GM18873 (cell line): ENCODE measurements around the gene APBB1IP.

Experiments
- ATAC-seq: cut with Tn5 transposase; IDR thresholded peaks from one replicate; pipeline ENCODE4 v1.9.1; 2021; ENCODE audit warnings: mild to moderate bottlenecking, moderate library complexity, moderate number of reproducible peaks; ENCODE audit not compliant: unreplicated experiment, low FRiP score

APBB1IP gene

DNA sequence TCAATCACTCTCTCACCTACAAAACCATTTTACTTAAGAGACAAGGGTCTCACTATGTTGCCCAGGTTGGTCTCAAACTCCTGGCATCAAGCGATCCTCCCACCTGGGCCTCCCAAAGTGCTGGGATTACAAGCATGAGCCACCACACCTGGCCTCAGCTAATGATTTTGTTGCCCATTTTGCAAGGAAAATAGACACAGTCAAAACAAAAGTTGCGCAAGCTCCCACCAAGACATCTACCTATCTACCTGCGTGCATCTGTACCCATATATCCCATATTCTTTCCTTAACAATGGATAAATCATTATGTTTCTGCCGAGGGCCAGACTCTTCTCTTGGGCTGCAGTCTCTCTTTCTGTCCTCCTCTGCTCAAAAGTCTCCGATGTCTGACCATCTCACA, 67.3 kb downstream of the APBB1IP start:
- ATAC-seq: no peak

DNA sequence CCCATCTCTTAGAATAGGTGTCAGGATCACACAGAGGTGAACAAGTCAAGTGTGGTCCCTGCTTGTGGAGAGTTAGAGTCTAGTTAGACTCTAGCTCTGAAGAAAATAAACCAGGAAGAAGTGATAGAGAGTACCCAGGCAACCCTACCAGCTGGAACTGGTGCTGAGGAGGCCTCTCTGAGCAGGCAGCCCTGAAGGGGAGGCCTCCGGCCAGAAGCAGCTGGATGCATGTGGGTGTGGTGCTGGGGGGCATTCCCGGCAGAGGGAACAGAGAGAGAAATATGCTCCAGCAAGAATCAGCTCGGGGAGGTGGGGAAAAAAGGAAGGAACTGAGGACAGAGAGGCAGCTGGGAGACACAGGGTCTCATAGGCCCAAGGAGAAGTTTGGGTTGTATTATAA, 68.6 kb downstream of the APBB1IP start:
- no peak for ATAC-seq

DNA sequence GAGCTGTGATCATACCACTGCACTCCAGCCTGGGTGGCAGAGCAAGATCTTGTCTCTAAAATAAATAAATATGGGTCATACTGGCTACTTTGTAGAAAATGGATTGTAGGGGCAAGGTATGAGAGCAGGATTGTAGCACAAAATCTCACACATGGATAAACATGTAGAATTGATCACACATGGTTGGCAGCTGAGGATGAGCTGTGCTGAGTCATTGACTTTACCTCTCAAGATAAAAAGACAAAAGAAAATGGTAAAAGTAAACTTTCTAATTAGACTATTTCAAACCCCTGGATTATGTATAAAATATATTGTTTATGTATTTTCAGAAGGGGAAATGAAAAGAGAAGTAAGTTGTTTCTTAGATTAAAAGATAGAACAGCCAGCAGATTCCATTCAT, 69.3 kb downstream of the APBB1IP start:
- ATAC-seq: no peak

DNA sequence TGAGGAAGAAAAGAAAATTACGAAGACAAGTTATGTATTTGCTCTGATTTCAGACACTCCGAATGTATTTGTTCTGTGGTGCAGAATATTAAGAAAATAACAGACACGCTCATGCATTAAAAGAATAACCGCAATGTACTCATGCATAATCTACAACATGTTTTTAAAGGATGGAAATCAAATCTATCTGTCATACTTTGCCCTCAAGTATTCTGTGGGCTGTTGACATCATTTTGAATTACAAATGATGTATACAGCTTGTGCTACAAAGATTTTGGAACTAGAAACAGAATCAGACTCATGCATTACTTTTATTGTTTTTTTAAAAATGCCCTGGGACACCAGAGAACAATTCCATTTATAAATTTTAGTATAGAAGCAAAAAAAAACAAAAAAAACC, 69.9 kb downstream of the APBB1IP start:
- ATAC-seq: no peak

DNA sequence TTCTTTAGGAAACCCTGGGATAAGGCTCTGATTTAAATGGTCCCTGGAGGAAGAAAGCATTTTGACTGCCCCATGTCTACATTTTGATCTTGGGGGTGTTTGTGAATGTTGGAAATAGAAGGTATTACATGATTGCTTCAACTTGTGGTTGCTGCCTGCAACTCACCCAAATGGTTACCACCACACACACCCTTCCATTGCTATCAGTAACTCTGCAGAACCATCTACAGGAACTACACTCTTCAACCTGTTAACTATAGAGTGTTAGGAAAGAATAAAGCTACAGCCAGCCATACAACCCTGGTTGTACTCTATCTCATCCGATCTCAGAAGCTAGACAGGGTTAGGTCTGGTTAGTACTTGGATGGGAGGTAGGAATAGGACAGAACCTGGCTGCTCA, 71.2 kb downstream of the APBB1IP start:
- ATAC-seq: no peak

DNA sequence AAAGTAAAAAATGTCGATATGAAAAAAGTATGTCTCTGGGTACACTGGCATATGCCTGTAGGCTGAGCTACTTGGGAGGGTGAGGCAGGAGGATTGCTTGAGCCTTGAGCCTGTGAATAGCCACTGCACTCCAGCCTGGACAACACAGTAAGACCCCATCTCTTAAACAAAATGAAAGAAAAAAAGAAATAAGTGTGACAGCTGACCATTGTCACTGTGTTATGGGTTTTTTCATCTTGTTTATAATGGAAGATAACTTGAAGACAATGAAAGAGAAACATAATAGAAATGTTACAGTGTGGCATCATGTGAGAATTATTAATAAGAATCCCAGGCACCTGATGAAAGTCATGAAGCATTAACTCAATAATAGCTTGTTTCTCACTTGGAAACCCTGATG, 75.0 kb downstream of the APBB1IP start:
- no peak for ATAC-seq

DNA sequence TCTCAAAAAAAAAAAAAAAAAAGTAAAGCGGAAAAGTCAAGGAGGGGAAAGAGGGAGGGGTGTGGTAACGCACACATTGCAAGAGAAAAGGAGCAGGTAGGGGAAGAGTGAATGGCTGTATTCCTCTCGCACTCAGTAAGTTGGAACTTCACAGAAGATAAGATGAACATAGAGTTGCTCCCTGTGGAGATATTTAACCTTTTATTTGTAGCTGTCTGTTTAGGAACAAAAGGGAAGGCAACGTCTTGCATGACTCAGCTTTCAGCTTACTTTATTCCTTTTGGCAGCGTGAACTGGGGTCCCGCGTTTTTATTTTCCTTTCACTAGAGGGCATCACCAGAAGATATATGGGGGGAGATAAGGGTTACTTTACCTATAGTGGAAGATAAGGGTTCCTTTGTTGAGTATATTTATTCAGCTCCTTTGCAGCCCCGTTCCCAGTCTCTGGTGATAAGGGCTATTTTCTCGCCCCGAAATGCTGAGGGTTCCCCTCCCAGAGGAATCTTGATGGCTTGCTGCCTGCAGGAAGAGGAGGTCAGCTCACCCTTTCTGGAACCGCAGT, 78.5 kb downstream of the APBB1IP start:
- ATAC-seq: no peak

DNA sequence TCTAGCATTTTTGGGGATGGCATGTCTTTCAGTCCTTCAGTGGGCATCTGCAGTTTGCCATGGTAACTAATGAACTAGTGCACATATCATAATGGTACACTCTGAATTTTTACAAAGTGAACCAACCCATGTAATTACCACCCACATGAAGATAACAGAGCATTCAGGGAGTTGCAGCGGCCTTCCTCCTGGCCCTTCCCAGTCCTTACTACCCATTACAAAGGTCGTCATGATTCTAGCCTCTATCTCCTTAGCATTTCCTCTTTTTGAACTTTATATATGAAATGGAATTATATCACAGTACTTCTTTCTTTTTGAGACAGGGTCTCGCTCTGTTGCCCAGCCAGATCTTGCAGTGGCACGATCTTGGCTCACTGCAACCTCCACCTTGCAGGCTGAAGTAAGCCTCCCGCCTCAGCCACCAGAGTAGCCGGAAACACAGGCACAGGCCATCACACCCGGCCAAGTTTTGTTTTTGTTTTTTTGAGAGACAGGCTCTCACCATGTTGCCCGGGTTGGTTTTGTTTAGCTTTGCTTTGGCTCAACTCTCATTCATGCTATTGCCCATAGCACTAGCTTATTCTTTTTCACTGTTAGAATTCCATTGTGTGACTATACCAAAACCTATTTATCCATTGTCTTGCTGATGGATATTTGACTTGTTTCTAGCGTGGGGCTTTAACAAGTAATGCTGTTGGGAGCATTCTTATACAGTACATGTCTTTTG, 79.2 kb downstream of the APBB1IP start:
- no peak for ATAC-seq

DNA sequence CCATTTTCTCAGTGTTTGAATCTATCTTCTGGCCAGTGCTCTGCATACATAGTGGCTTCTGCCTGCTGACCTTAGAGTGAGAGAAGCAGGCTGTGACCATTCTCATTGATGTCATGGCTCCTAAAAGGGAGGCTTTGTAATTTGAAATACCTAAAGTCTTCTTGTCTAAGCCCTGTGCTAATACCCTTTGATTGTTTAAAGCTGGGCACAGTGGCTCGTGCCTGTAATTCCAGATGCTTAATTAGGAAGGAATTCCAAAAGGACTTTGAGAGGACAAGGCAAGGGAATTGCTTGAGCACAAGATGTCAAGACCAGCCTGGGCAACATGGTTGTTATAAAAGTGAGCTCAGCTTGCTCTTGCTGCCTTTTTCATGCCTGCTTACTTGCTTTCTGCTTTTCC, 81.7 kb downstream of the APBB1IP start:
- ATAC-seq: no peak

DNA sequence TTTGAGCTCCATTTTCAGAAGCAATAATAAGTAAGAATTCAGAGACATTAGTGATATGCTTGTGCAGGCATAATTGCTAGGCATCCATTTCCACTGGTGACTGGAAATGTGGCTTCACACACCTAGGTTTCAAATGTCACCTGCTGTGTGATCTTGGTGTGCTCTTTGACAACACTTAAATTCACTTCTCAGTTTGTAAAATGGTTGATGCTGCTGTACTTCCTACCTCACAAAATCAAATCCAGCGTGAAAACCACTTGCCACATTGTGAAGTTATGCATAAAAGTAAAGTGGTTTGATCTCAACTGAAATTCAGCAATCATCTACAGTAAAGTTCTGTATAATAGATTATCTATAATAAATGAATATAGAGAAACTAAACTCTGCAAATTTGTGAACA, 82.4 kb downstream of the APBB1IP start:
- ATAC-seq: no peak

DNA sequence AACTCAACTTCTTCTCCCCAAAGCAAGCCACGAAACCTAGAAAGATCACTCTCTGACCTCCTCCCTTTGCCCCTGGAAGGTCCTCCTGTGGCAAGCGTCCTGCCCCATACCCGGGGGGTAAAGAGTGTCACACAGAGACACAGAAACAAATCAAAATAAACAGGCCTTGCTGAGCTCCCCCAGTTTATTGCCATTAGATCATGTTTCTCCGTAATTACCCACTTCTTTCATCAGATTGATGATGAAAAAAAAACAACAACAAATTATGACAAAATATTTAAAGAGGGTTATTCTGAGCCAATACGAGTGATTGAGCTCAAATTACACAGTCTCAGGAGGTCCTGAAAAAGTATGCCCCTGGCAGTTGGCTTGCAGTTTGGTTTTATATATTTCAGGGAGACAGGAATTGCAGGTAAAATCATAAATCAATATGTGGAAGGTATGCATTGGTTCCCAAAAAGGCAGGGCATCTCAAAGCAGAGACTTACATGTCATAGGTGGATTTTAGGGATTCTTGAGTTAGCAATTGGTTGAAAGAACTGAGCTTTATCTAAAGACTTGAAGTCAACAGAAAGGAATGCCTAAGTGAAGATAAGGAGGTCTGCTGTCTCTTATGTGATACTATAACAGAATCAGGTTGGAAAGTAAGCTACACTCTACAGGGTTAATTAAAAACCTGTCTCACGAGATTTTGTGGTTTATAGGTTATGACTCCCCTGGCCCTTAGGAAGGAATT, 86.2 kb downstream of the APBB1IP start:
- no peak for ATAC-seq

DNA sequence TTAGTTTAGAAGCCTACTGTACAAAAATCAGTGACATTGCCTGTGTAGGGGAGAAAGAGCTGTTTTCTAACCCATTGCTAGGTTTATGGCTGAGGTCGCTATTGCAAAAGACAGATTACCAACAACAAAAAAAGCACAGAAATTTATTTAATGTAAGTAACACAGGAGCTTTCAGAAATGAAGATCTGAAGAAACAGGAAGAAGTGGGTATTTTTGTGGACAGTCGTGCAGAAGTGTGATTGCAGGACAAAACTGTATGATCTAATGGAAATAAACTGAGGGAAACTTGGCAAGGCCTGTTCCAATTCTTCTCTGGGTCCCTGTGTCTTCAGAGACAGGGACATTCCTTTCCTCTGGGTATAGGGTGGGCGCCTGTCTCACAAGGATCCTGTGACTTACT, 87.4 kb downstream of the APBB1IP start:
- ATAC-seq: no peak

DNA sequence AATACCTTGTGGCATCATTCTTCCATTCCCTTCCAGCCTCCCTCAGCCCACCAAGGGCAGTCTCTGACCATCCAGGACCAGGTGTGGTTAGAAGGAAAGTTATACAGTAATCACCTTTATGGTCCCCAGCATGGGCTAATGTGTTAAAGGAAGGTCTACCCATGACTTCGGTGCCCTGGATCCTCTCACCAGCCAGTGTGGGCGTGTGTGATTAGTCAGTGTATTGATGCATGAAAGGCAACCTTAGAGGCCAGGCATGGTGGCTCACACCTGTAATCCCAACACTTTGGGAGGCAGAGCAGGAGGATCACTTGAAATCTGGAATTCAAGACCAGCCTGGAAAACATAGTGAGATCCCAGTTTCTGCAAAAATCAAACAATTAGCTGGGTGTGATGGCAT, 88.9 kb downstream of the APBB1IP start:
- ATAC-seq: no peak

DNA sequence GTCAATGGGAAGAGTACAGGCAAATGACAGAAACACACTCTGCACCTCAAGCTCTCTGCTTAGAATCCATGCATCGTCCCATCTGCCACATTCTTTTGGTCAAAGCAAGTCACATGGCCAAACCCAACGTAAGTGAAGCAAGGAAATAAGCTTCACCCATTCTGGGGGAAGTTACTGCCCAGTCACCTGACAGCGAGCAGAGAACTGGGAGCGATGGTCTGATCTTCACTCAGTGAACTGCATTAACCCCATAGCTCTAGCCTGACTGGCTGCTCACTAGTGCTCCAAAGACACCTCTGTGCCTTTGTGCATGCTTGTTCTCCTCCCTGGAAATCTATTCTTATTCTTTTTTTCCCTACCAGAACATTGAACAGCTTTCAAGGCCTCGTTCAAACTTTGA, 89.9 kb downstream of the APBB1IP start:
- no peak for ATAC-seq

DNA sequence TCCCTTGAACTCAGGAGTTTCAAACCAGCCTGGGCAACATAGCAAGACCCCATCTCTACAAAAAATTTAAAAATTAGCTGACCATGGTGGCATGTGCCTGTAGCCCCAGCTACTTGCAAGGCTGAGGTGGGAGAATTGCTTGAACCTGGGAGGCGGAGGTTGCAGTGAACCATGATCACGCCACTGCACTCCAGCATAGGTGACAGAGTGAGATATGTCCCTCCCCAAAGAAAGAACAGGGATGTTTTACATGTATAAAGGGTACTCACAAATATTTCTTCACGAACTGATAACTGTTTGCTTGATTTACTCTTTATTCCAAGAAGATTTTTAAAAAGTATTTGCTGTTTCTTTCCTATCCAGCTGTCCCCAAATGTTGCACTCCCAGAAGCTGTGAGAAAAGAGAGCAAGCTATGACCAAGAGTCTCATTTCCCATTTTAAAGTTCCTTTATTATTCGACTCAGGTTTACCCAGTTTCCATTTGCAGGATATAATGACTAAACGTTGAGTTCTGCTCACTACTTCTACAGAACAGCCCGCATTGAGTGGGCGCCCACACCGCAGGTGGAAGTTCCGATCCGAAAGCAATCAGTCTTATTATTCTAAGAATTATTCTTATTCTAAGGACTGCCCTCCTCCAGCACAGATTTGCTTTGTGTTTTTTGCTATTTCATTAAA, 90.7 kb downstream of the APBB1IP start:
- no peak for ATAC-seq

DNA sequence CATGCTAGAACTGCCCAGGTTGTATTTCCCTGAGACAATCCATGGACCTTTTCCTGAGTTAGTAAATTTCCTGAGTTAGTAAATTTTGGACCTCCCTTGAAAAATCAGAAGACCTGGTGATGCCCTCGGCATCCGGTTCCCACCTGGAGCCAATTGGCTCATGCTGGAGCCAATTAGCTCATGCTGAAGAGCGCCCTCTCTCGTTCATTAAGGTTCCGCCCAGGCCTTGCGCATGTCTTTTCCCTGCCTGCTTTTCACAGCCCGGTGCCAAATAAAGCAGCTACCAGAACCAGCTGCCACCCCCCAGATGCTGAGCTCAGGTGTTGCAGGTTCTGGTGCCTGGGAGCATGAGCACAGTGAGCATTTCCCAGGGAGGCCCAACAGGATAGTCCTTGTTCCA, 96.2 kb downstream of the APBB1IP start:
- no peak for ATAC-seq

DNA sequence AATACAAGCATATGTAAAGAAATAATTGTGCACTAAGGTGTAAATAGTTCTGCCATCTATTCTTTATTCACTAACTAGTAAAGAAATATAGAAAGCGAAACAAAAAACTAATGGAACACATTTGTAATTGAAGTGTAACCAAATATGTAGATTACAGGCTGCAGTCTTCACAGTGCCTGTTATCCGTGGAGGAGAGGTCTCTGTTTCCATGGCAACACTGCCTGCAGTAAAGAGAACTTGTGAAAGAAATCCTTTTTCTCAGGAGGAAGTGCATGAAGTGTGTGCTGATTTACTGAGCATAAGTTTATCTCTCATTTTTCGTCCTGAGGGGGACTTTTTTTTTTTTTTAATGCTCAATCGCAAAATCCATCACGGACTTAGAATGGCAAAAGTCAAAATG, 102.5 kb downstream of the APBB1IP start:
- no peak for ATAC-seq

DNA sequence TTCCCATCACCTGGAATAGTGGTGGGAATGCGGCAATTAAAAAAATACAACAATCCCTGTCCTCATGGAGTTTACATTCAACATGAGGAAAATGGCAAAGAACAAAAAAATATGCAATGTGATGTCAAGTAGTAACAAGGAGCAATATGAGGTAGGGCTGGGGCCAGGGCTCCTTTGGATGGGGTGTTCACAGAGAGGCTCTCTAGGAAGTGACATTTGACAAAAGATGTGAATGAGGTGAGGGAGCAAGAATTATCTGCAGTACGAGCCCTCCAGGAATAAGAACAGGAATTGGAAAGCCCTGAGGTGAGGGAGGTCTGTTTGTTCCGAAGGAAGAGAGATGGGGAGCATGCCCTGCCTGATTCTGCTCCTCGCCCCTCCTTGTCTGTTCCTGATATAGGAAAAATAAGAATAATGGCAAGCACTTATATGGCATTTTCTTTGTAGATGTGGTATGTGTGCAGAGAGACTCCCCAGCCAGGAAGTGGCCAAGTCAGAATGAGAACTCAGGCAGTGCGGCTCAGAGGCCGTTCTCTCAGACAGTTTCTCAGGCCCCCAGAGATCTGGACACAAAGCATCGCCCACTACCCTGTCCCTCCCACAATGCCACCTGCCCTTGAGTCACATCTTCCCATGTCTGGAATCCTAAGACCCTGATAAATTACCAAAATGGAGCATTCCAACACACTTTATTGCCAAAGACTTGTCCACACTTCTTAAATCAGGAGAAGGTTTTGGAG, 105.6 kb downstream of the APBB1IP start:
- peak; percentile 77 for ATAC-seq

DNA sequence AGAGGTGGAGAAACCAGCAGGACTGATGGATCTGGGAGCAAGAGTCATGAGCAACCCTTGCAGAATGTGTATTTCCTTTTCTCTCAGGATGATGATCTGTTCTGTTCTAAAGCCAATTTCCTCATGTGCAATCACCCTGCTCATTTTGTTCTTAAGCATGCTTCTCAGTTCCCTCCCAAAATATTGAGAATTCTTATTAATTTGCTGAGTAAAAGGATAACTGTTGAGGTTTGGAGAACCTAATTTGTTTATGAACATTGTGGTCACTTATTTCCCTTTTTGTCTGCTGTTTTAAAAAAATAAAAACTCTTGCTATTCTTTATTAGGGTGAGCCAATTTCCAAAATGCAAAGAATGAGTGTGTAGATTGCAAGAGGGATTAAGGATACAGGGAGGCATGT, 106.8 kb downstream of the APBB1IP start:
- no peak for ATAC-seq

DNA sequence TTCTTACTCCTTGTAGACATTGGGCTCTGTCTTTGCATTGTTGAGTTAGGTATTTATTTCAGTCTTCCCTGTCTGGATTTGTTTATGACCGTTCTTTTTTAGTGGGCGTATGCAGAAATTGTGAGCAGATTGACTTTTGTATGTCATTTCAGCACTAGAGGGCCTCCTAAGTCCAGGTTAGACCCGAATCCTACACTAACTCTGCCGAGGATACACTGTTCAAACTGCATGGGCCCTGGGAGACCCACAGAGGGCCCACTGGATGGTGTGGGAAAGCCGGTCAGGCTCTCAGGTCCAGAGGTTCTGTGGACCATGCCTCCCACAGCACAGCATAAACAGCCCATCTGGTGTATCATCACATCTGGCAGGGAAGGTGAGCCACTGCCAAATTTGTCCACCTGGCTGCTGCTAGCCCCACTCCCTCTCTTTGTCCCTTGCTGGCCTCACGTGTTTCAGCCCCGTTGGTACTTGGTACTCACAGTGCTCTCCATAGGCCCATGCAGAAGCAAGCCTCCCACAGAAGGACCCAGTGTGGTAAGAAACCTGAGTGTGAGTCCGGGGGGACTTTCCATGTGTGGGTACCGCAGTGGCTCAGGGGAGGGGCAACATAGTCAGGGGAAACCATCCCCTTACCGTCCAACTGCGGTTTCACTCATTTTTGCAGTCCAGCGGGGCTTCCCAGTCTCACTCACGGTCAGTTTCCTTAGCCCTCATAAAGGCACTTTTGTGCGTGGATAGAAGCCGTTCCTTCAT, 112.8 kb downstream of the APBB1IP start:
- ATAC-seq: peak; percentile 90
